ENCODE data around the gene FXR2. TPM values are rescaled to one million over a fixed set of nuclear protein-coding genes. Genes with fewer than 3 reads are reported as not detected.

FXR2 gene
- polyA plus RNA-seq, 1 donor (not counting 4 experiments of a cell fraction or from before 2014, with no cell fraction given) = 30.6 TPM

- no peak for DNase-seq (ENCODE audit: low read depth, low spot score)
- dilution Hi-C loops (cut with MboI; ENCODE audit: extremely low pct_ligation_motif_present, low sequenced_read_pairs) = no loop called here
- H2AFZ ChIP-seq (ENCODE audit: control insufficient read depth, low read length) = no peak overlapping the region
- peaks cover 5 to 17% of the 10 kb centered on the region in 2 experiments for H3K36me3 ChIP-seq (ENCODE audit: control insufficient read depth in 2 of 2, extremely low read depth in 1 of 2, insufficient read depth in 2 of 2, low read length in 2 of 2)
- H3K9ac ChIP-seq (ENCODE audit: control insufficient read depth, extremely low read depth, insufficient read depth, low read length) = peak overlapping the region; percentile 75
- peaks cover 42% of the 10 kb centered on the region for H3K4me1 ChIP-seq (ENCODE audit: control insufficient read depth, extremely low read depth, insufficient read depth, low read length)
- H3K9me1 ChIP-seq (ENCODE audit: control insufficient read depth, extremely low read depth, insufficient read depth, low read length) = no peaks in the 10 kb centered on the region
- H4K20me1 ChIP-seq (ENCODE audit: control insufficient read depth, extremely low read depth, insufficient read depth, low read length) = no peaks in the 10 kb centered on the region
- TF ChIP-seq, protein P1, sequence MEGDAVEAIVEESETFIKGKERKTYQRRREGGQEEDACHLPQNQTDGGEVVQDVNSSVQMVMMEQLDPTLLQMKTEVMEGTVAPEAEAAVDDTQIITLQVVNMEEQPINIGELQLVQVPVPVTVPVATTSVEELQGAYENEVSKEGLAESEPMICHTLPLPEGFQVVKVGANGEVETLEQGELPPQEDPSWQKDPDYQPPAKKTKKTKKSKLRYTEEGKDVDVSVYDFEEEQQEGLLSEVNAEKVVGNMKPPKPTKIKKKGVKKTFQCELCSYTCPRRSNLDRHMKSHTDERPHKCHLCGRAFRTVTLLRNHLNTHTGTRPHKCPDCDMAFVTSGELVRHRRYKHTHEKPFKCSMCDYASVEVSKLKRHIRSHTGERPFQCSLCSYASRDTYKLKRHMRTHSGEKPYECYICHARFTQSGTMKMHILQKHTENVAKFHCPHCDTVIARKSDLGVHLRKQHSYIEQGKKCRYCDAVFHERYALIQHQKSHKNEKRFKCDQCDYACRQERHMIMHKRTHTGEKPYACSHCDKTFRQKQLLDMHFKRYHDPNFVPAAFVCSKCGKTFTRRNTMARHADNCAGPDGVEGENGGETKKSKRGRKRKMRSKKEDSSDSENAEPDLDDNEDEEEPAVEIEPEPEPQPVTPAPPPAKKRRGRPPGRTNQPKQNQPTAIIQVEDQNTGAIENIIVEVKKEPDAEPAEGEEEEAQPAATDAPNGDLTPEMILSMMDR (optimal IDR thresholded peaks at IDR 0.05 in 1 of 3, IDR thresholded peaks at IDR 0.05 in 1 of 3, conservative IDR thresholded peaks at IDR 0.05 in 1 of 3; ENCODE audit: extremely low read depth in 1 of 3, insufficient read depth in 2 of 3, low read length in 3 of 3) = peak; percentile 73 to 83 (median 81)
- TF ChIP-seq EZH2 (IDR thresholded peaks at IDR 0.05; ENCODE audit: low read length) = no peak
- H3K27ac ChIP-seq (ENCODE audit: control insufficient read depth, insufficient read depth, low read length) = peak overlapping the region; percentile 91
- H3K27me3 ChIP-seq (ENCODE audit: control insufficient read depth, extremely low read depth, insufficient read depth, low read length) = no peaks in the 10 kb centered on the region
- H3K9me3 ChIP-seq (ENCODE audit: control insufficient read depth, low read depth, low read length) = no peaks in the 10 kb centered on the region
- H3K4me3 ChIP-seq (ENCODE audit: control insufficient read depth in 2 of 3, extremely low read depth in 1 of 3, insufficient read depth in 2 of 3, low read depth in 1 of 3, low read length in 3 of 3) = peak overlapping the region in 2 of 3 experiments; percentile 47 to 49
- peak overlapping the region; percentile 99 for H3K4me2 ChIP-seq (ENCODE audit: control insufficient read depth, extremely low read depth, insufficient read depth, low read depth, low read length)
- peak; percentile 69 for FAIRE-seq
- H3K79me2 ChIP-seq (ENCODE audit: control insufficient read depth, insufficient read depth, low read length) = peaks cover 35% of the 10 kb centered on the region
Measured at GRCh38 chr17:7560172-7561027, 54.3 kb downstream of the FXR2 start.

GRCh38 chr17:7559320-7560171, 55.2 kb downstream of the FXR2 start:
- peak overlapping the region; percentile 75 for H3K9ac ChIP-seq (ENCODE audit: control insufficient read depth, extremely low read depth, insufficient read depth, low read length)
- peak overlapping the region in 2 of 3 experiments; percentile 3 to 22 for H3K4me3 ChIP-seq (ENCODE audit: control insufficient read depth in 2 of 3, extremely low read depth in 1 of 3, insufficient read depth in 2 of 3, low read depth in 1 of 3, low read length in 3 of 3)
- TF ChIP-seq, protein P1 (optimal IDR thresholded peaks at IDR 0.05 in 1 of 3, IDR thresholded peaks at IDR 0.05 in 1 of 3, conservative IDR thresholded peaks at IDR 0.05 in 1 of 3; ENCODE audit: extremely low read depth in 1 of 3, insufficient read depth in 2 of 3, low read length in 3 of 3) = no peak
- TF ChIP-seq EZH2 (IDR thresholded peaks at IDR 0.05; ENCODE audit: low read length) = no peak
- peak overlapping the region; percentile 33 for H2AFZ ChIP-seq (ENCODE audit: control insufficient read depth, low read length)
- no peaks in the 10 kb centered on the region for H3K9me1 ChIP-seq (ENCODE audit: control insufficient read depth, extremely low read depth, insufficient read depth, low read length)
- H3K9me3 ChIP-seq (ENCODE audit: control insufficient read depth, low read depth, low read length) = no peaks in the 10 kb centered on the region
- DNase-seq (ENCODE audit: low read depth, low spot score) = no peak
- H3K79me2 ChIP-seq (ENCODE audit: control insufficient read depth, insufficient read depth, low read length) = peaks cover 27% of the 10 kb centered on the region
- peak overlapping the region; percentile 91 for H3K27ac ChIP-seq (ENCODE audit: control insufficient read depth, insufficient read depth, low read length)
- peaks cover 42% of the 10 kb centered on the region for H3K4me1 ChIP-seq (ENCODE audit: control insufficient read depth, extremely low read depth, insufficient read depth, low read length)
- dilution Hi-C loops (cut with MboI; ENCODE audit: extremely low pct_ligation_motif_present, low sequenced_read_pairs) = no loop called here
- H3K4me2 ChIP-seq (ENCODE audit: control insufficient read depth, extremely low read depth, insufficient read depth, low read depth, low read length) = peak overlapping the region; percentile 99
- H4K20me1 ChIP-seq (ENCODE audit: control insufficient read depth, extremely low read depth, insufficient read depth, low read length) = no peaks in the 10 kb centered on the region
- peaks cover under 1 to 8% of the 10 kb centered on the region in 2 experiments for H3K36me3 ChIP-seq (ENCODE audit: control insufficient read depth in 2 of 2, extremely low read depth in 1 of 2, insufficient read depth in 2 of 2, low read length in 2 of 2)
- H3K27me3 ChIP-seq (ENCODE audit: control insufficient read depth, extremely low read depth, insufficient read depth, low read length) = no peaks in the 10 kb centered on the region
- peak; percentile 32 for FAIRE-seq
